Ishikawa (cell line): ENCODE data around the gene IGSF23.

Experiments used
- CEBPB ChIP-seq: IDR thresholded peaks from 2 replicates; pipeline ENCODE4 v1.6.1; 2012
- CREB1 ChIP-seq: IDR thresholded peaks from 2 replicates; pipeline ENCODE4 v1.6.1; 2012; ENCODE audit warnings: low read depth
- EP300 ChIP-seq: IDR thresholded peaks from 2 replicates; pipeline ENCODE4 v1.6.1; 2012; ENCODE audit warnings: borderline replicate concordance
- FOXM1 ChIP-seq: IDR thresholded peaks from 2 replicates; pipeline ENCODE4 v1.6.1; 2012; ENCODE audit warnings: low read depth, borderline replicate concordance
- NFIC ChIP-seq: IDR thresholded peaks from 2 replicates; pipeline ENCODE4 v1.6.1; 2012
- RAD21 ChIP-seq: IDR thresholded peaks from 2 replicates; pipeline ENCODE4 v1.6.1; 2012; ENCODE audit warnings: low read depth
- TAF1 ChIP-seq: IDR thresholded peaks from 2 replicates; pipeline ENCODE4 v1.6.1; 2012; ENCODE audit warnings: low read depth, mild to moderate bottlenecking
- TCF12 ChIP-seq: IDR thresholded peaks from 2 replicates; pipeline ENCODE4 v1.6.1; 2012; ENCODE audit warnings: low read depth
- TEAD4 ChIP-seq: IDR thresholded peaks from 2 replicates; pipeline ENCODE4 v1.6.1; 2012
- YY1 ChIP-seq: IDR thresholded peaks from 2 replicates; pipeline ENCODE4 v1.6.1; 2012; ENCODE audit warnings: low read depth
- ZBTB7A ChIP-seq: IDR thresholded peaks from 2 replicates; pipeline ENCODE4 v1.6.1; 2012; ENCODE audit warnings: low read depth
- TF ChIP-seq, protein P1 (sequence below): IDR thresholded peaks from 2 replicates; pipeline ENCODE4 v1.6.1; 2012
- TF ChIP-seq, protein P2 (sequence below): IDR thresholded peaks from 2 replicates; pipeline ENCODE4 v1.6.1; 2012; ENCODE audit warnings: low read depth, mild to moderate bottlenecking
- TF ChIP-seq, protein P3 (sequence below): IDR thresholded peaks from 2 replicates; pipeline ENCODE4 v1.6.1; 2012

DNA sequence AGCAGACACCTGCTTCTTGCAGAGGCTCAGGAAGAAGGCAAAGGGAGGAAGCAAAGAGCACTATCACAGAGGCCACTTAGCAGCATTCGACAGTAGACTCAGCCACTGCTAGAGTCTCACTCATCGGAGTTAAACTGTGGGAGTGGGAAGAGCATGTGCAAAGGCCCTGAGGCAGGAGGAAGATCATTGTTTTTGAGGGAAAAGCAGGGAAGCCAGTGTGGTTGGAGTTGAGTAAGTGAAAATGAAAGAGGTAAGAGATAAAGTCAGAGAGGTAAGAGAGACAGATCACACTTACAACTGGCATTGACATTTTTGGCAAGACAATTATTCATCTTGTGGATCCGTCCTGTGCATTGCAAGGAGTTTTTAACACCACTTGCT, 42.8 kb upstream of the IGSF23 start:
- TF ChIP-seq RAD21 (no peak), EP300 (no peak), CREB1 (no peak), TAF1 (no peak), ZBTB7A (no peak), TEAD4 (no peak), YY1 (no peak), CEBPB (no peak), FOXM1 (no peak), NFIC (no peak), TCF12 (no peak)
- TF ChIP-seq, protein P1, sequence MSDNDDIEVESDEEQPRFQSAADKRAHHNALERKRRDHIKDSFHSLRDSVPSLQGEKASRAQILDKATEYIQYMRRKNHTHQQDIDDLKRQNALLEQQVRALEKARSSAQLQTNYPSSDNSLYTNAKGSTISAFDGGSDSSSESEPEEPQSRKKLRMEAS: no peak
- TF ChIP-seq, protein P2, sequence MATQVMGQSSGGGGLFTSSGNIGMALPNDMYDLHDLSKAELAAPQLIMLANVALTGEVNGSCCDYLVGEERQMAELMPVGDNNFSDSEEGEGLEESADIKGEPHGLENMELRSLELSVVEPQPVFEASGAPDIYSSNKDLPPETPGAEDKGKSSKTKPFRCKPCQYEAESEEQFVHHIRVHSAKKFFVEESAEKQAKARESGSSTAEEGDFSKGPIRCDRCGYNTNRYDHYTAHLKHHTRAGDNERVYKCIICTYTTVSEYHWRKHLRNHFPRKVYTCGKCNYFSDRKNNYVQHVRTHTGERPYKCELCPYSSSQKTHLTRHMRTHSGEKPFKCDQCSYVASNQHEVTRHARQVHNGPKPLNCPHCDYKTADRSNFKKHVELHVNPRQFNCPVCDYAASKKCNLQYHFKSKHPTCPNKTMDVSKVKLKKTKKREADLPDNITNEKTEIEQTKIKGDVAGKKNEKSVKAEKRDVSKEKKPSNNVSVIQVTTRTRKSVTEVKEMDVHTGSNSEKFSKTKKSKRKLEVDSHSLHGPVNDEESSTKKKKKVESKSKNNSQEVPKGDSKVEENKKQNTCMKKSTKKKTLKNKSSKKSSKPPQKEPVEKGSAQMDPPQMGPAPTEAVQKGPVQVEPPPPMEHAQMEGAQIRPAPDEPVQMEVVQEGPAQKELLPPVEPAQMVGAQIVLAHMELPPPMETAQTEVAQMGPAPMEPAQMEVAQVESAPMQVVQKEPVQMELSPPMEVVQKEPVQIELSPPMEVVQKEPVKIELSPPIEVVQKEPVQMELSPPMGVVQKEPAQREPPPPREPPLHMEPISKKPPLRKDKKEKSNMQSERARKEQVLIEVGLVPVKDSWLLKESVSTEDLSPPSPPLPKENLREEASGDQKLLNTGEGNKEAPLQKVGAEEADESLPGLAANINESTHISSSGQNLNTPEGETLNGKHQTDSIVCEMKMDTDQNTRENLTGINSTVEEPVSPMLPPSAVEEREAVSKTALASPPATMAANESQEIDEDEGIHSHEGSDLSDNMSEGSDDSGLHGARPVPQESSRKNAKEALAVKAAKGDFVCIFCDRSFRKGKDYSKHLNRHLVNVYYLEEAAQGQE: no peak
- TF ChIP-seq, protein P3, sequence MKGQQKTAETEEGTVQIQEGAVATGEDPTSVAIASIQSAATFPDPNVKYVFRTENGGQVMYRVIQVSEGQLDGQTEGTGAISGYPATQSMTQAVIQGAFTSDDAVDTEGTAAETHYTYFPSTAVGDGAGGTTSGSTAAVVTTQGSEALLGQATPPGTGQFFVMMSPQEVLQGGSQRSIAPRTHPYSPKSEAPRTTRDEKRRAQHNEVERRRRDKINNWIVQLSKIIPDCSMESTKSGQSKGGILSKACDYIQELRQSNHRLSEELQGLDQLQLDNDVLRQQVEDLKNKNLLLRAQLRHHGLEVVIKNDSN: no peak
